Gastrocnemius medialis (tissue), 4 donors: ENCODE data around the gene NABP1.

Experiments
- POLR2A ChIP-seq, 2 donors: fragments of 450-650 bp; IDR thresholded peaks; one replicate each; pipeline ENCODE4 v1.6.1; 2017; ENCODE audit warnings: antibody characterized with exemption in 2 of 2, mild to moderate bottlenecking in 2 of 2, moderate library complexity in 2 of 2
- TF ChIP-seq, protein P1 (sequence below), 5 experiments: fragments of 450-650 bp in 3 of 5; fragments of 200-600 bp in 2 of 5; sonication (generic) in 2 of 5; IDR thresholded peaks in 4 of 5; conservative IDR thresholded peaks in 1 of 5; 1 replicate in 4 of 5; 2 replicates in 1 of 5; pipeline ENCODE4 v1.5.1; 2016 to 2019; ENCODE audit warnings: antibody characterized with exemption in 5 of 5, mild to moderate bottlenecking in 3 of 5, moderate library complexity in 3 of 5

DNA sequence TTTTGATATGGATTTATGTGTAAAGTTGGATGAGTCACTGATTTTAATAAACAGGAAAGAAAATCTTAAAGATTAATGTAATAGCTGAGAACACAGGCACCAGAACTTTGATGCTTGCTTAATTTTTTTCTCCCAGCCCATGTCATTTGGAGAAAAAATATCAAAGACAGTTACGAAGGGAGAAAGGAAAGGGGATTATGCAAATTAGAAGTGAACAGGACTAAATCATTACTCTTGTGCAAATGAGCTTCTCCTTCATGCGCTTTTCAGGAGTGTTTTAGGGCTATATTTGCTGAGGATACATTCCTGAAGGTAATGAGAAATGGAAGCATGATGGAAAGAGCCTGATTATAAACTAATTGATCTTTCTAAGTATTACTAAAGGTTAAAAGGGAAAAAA is 28.9 kb downstream of the NABP1 start:
- TF ChIP-seq, protein P1, sequence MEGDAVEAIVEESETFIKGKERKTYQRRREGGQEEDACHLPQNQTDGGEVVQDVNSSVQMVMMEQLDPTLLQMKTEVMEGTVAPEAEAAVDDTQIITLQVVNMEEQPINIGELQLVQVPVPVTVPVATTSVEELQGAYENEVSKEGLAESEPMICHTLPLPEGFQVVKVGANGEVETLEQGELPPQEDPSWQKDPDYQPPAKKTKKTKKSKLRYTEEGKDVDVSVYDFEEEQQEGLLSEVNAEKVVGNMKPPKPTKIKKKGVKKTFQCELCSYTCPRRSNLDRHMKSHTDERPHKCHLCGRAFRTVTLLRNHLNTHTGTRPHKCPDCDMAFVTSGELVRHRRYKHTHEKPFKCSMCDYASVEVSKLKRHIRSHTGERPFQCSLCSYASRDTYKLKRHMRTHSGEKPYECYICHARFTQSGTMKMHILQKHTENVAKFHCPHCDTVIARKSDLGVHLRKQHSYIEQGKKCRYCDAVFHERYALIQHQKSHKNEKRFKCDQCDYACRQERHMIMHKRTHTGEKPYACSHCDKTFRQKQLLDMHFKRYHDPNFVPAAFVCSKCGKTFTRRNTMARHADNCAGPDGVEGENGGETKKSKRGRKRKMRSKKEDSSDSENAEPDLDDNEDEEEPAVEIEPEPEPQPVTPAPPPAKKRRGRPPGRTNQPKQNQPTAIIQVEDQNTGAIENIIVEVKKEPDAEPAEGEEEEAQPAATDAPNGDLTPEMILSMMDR (IDR thresholded peaks at IDR 0.05 in 4 of 5, conservative IDR thresholded peaks at IDR 0.05 in 1 of 5), result no peak
- no peak for TF ChIP-seq POLR2A (IDR thresholded peaks at IDR 0.05)
